Measurements from ENCODE around the gene DRC7. TPM values are rescaled to one million over a fixed set of nuclear protein-coding genes. Genes with fewer than 3 reads are reported as not detected.

The DRC7 gene
- total and polyA plus RNA-seq, 10 of the 15 experiments (the other 5 are each of a cell fraction or from before 2014, with no cell fraction given): 0.06 to 0.49 (median 0.14) TPM; not detected in 4

- TF ChIP-seq CUX1 (IDR thresholded peaks at IDR 0.05; ENCODE audit: insufficient replicate concordance, low read depth, low read length): no peak
- TF ChIP-seq RFX5 (IDR thresholded peaks at IDR 0.05; ENCODE audit: low read depth, low read length): no peak
- no peak for TF ChIP-seq YBX1 (IDR thresholded peaks at IDR 0.05)
Measured at GRCh38 chr16:57666353-57667047, 28.1 kb upstream of the DRC7 start (continued).

DNA sequence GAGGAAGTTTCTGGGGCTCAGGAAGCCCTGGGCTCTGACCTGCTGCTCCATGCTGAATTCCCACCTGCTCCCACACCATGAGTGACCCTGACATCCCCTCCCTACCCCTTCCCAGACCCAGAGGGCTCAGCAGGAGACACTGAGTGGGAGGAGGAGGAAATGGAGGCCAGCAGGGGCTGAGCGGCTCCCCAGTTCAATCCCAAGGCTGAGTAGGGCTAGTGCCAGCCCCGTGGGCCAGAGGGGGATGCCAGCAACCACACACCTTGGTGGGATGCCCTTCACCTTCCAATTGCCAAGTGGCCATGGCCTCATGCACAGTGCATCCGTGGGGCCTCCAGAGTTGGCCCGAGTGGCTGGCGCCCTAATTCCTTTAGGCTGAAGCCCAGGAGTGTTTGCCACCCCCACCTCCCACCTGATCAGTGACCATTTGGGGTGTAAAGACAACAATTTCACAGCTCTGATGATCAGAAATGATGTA is 27.5 kb upstream of the DRC7 start:
- intact Hi-C loops (cut with micrococcal nuclease; ENCODE audit: unreplicated experiment) (no loop called here), in situ Hi-C loops (cut with MboI) (no loop called here)
- ChIA-PET CTCF (no interaction called here), POLR2A (no interaction called here), SMC1A (ENCODE audit: uncharacterized antibody, unreplicated experiment) (no interaction called here), RAD21 (ENCODE audit: unreplicated experiment) (no interaction called here)
- Histone ChIP-seq H2AFZ (ENCODE audit: control insufficient read depth, low read depth, low read length) (no peak overlapping the region), H3K4me2 (ENCODE audit: control insufficient read depth, insufficient read depth) (no peak overlapping the region), H3K27ac (ENCODE audit: control insufficient read depth, insufficient read depth) (no peak overlapping the region), H3K27me3 (replicated peaks in 1 of 2; ENCODE audit: control insufficient read depth in 2 of 2, insufficient read depth in 2 of 2, low read length in 1 of 2) (peaks cover 3 to 4% of the 10 kb centered on the region in 2 experiments; a peak in 3 of 4 replicates), H3K4me1 (ENCODE audit: control insufficient read depth, insufficient read depth, low read length) (no peaks in the 10 kb centered on the region), H4K20me1 (ENCODE audit: control insufficient read depth, insufficient read depth) (no peaks in the 10 kb centered on the region), H3K9ac (ENCODE audit: control insufficient read depth, insufficient read depth, low read length) (no peak overlapping the region), H3K79me2 (ENCODE audit: control insufficient read depth, insufficient read depth, low read length) (no peaks in the 10 kb centered on the region), H3K4me3 (no peak overlapping the region), H3K36me3 (ENCODE audit: control insufficient read depth in 2 of 2, insufficient read depth in 2 of 2, low read length in 1 of 2) (no peaks in the 10 kb centered on the region), H3K9me3 (replicated peaks; ENCODE audit: control insufficient read depth, insufficient read depth, low read length) (no peaks in the 10 kb centered on the region)
- WGBS (ENCODE audit: insufficient coverage, insufficient replicate concordance, low lambda C conversion rate, missing lambda C conversion rate): 4% methylated on average over 5 of the region's 5 CpGs
- TF ChIP-seq CBX5 (IDR thresholded peaks at IDR 0.05; ENCODE audit: low read depth) (no peak), MYB (IDR thresholded peaks at IDR 0.05; ENCODE audit: borderline replicate concordance, low read depth, low read length) (no peak)
- no TSS peak for BruUV-seq (replicated peaks)
- no peak for DNase-seq (ENCODE audit: low read depth, low spot score)
- FAIRE-seq: no peak
- ATAC-seq: no peak; the same call in 2 of the 3 replicates
